Lower leg skin (tissue), 3 donors: Measurements from ENCODE around the gene SLC26A2.

Experiments
- CTCF ChIP-seq, 3 donors: fragments of 450-650 bp; IDR thresholded peaks; one replicate each; pipeline ENCODE4 v1.5.1; 2016; ENCODE audit warnings: antibody characterized with exemption in 3 of 3, mild to moderate bottlenecking in 3 of 3, moderate library complexity in 2 of 3
- POLR2A ChIP-seq, 2 donors: fragments of 450-650 bp; IDR thresholded peaks; one replicate each; pipeline ENCODE4 v1.6.1; 2016 to 2017; ENCODE audit warnings: antibody characterized with exemption in 2 of 2, mild to moderate bottlenecking in 1 of 2, moderate library complexity in 1 of 2

- no peak for TF ChIP-seq POLR2A (IDR thresholded peaks at IDR 0.05)
- no peak for TF ChIP-seq CTCF (IDR thresholded peaks at IDR 0.05)
These were observed 20.6 kb downstream of the SLC26A2 start for GRCh38 chr5:149981206-149981605.
